Kidney tubule cell (primary cell): Measurements from ENCODE around the gene SRGAP3.
"Not testable (repeated sequence)": the region's sequence is repeated elsewhere in the genome, so short reads cannot be mapped to it uniquely, and the experiment has no call there.

ENCODE experiments used
- DNase-seq: peaks from one replicate; pipeline ENCODE4 v3.0.0-alpha.2; 2018; ENCODE audit warnings: low spot score

The SRGAP3 gene

GRCh38 chr3:9085428-9085827, 164.0 kb downstream of the SRGAP3 start:
- not testable (repeated sequence) for DNase-seq

- DNase-seq: no peak
Measured at GRCh38 chr3:9081184-9081818, 168.1 kb downstream of the SRGAP3 start.

GRCh38 chr3:9080163-9080562, 169.3 kb downstream of the SRGAP3 start:
- peak; percentile 68 for DNase-seq

- DNase-seq: no peak
Measured at GRCh38 chr3:9079676-9080075, 169.8 kb downstream of the SRGAP3 start.

- DNase-seq: peak; percentile 39
Measured at GRCh38 chr3:9078561-9079240, 170.7 kb downstream of the SRGAP3 start.

GRCh38 chr3:9077029-9077428, 172.4 kb downstream of the SRGAP3 start:
- peak; percentile 37 for DNase-seq

- no peak for DNase-seq
Measured at GRCh38 chr3:9075762-9076161, 173.7 kb downstream of the SRGAP3 start.

- peak; percentile 40 for DNase-seq
Measured at GRCh38 chr3:9074079-9074478, 175.4 kb downstream of the SRGAP3 start.

- DNase-seq: no peak
Measured at GRCh38 chr3:9072667-9073009, 176.8 kb downstream of the SRGAP3 start.

- no peak for DNase-seq
Measured at GRCh38 chr3:9071936-9072666, 177.3 kb downstream of the SRGAP3 start.

GRCh38 chr3:9070961-9071360, 178.5 kb downstream of the SRGAP3 start:
- DNase-seq: peak; percentile 21

GRCh38 chr3:9069971-9070370, 179.5 kb downstream of the SRGAP3 start:
- DNase-seq: no peak

GRCh38 chr3:9068051-9068450, 181.4 kb downstream of the SRGAP3 start:
- no peak for DNase-seq

GRCh38 chr3:9067352-9067975, 182.0 kb downstream of the SRGAP3 start:
- DNase-seq: peak; percentile 52

GRCh38 chr3:9066775-9067174, 182.7 kb downstream of the SRGAP3 start:
- DNase-seq: no peak

- no peak for DNase-seq
Measured at GRCh38 chr3:9066141-9066540, 183.3 kb downstream of the SRGAP3 start.

GRCh38 chr3:9064850-9065249, 184.6 kb downstream of the SRGAP3 start:
- DNase-seq: no peak

GRCh38 chr3:9064251-9064650, 185.2 kb downstream of the SRGAP3 start:
- no peak for DNase-seq

- DNase-seq: no peak
Measured at GRCh38 chr3:9062570-9062969, 186.9 kb downstream of the SRGAP3 start.

GRCh38 chr3:9061634-9062033, 187.8 kb downstream of the SRGAP3 start:
- DNase-seq: no peak

- no peak for DNase-seq
Measured at GRCh38 chr3:9059489-9060400, 189.7 kb downstream of the SRGAP3 start.

GRCh38 chr3:9056581-9056980, 192.9 kb downstream of the SRGAP3 start:
- DNase-seq: no peak
